ENCODE measurements around the gene LOXHD1. TPM values are rescaled to one million over a fixed set of nuclear protein-coding genes. Genes with fewer than 3 reads are reported as not detected.

The LOXHD1 gene
- total RNA-seq, 1 donor from 2014 or later, result not detected

GRCh38 chr18:46575851-46576250 lies 81.2 kb downstream of the LOXHD1 start:
- intact Hi-C loops (cut with micrococcal nuclease), result no loop called here

- intact Hi-C loops (cut with micrococcal nuclease), result no loop called here
These were observed 82.3 kb downstream of the LOXHD1 start for GRCh38 chr18:46574743-46575115.

GRCh38 chr18:46574000-46574742 lies 82.8 kb downstream of the LOXHD1 start:
- intact Hi-C loops (cut with micrococcal nuclease), result no loop called here

- intact Hi-C loops (cut with micrococcal nuclease), result no loop called here
These were observed 83.9 kb downstream of the LOXHD1 start for GRCh38 chr18:46573156-46573555.

- intact Hi-C loops (cut with micrococcal nuclease), result no loop called here
These were observed 85.3 kb downstream of the LOXHD1 start for GRCh38 chr18:46571756-46572155.

GRCh38 chr18:46570666-46571065 lies 86.4 kb downstream of the LOXHD1 start:
- intact Hi-C loops (cut with micrococcal nuclease), result no loop called here

GRCh38 chr18:46570134-46570533 lies 86.9 kb downstream of the LOXHD1 start:
- intact Hi-C loops (cut with micrococcal nuclease), result no loop called here

- intact Hi-C loops (cut with micrococcal nuclease), result no loop called here
These were observed 87.8 kb downstream of the LOXHD1 start for GRCh38 chr18:46569211-46569610.

GRCh38 chr18:46567196-46567595 lies 89.8 kb downstream of the LOXHD1 start:
- intact Hi-C loops (cut with micrococcal nuclease), result no loop called here

- intact Hi-C loops (cut with micrococcal nuclease), result no loop called here
These were observed 90.9 kb downstream of the LOXHD1 start for GRCh38 chr18:46566111-46566510.

GRCh38 chr18:46565256-46565655 lies 91.8 kb downstream of the LOXHD1 start:
- intact Hi-C loops (cut with micrococcal nuclease), result no loop called here

- intact Hi-C loops (cut with micrococcal nuclease), result no loop called here
These were observed 93.7 kb downstream of the LOXHD1 start for GRCh38 chr18:46563317-46563716.

- intact Hi-C loops (cut with micrococcal nuclease), result no loop called here
These were observed 94.3 kb downstream of the LOXHD1 start for GRCh38 chr18:46562674-46563192.

GRCh38 chr18:46560671-46561045 lies 96.4 kb downstream of the LOXHD1 start:
- intact Hi-C loops (cut with micrococcal nuclease), result no loop called here

GRCh38 chr18:46559946-46560670 lies 96.9 kb downstream of the LOXHD1 start:
- intact Hi-C loops (cut with micrococcal nuclease), result no loop called here

- intact Hi-C loops (cut with micrococcal nuclease), result no loop called here
These were observed 97.7 kb downstream of the LOXHD1 start for GRCh38 chr18:46559296-46559695.

GRCh38 chr18:46556590-46557206 lies 100.3 kb downstream of the LOXHD1 start:
- intact Hi-C loops (cut with micrococcal nuclease), result no loop called here

GRCh38 chr18:46555724-46556123 lies 101.3 kb downstream of the LOXHD1 start:
- intact Hi-C loops (cut with micrococcal nuclease), result loop anchor here (1.0 kb wide), 1 partner anchor 103 kb away; no protein-coding TSS in a partner anchor

- intact Hi-C loops (cut with micrococcal nuclease), result loop anchor here (1.0 kb wide), 1 partner anchor 103 kb away; no protein-coding TSS in a partner anchor
These were observed 101.8 kb downstream of the LOXHD1 start for GRCh38 chr18:46555213-46555612.

- intact Hi-C loops (cut with micrococcal nuclease), result loop anchor here (1.0 kb wide), 1 partner anchor 104 kb away; no protein-coding TSS in a partner anchor
These were observed 102.5 kb downstream of the LOXHD1 start for GRCh38 chr18:46554406-46555080.

- intact Hi-C loops (cut with micrococcal nuclease), result no loop called here
These were observed 106.4 kb downstream of the LOXHD1 start for GRCh38 chr18:46550609-46551008.
